Mesenchymal stem cell (in vitro differentiated cells and primary cell): ENCODE measurements around the gene SIMC1.
A peak's percentile ranks its signal among the peaks of the same experiment; 100 is the strongest.
"Not testable (repeated sequence)": the region's sequence is repeated elsewhere in the genome, so short reads cannot be mapped to it uniquely, and the experiment has no call there.

ENCODE experiments used
- DNase-seq: peaks from one replicate; pipeline ENCODE4 v3.0.0-alpha.2; 2013
- H2AFZ ChIP-seq: one replicate; pipeline ENCODE4 v1.6.1; 2013; ENCODE audit warnings: low read depth, mild to moderate bottlenecking, control low read depth, inconsistent platforms, low read length, moderate library complexity
- H2AK5ac ChIP-seq: 2 replicates; pipeline ENCODE4 v1.6.1; 2013; ENCODE audit warnings: low read length, moderate library complexity, mild to moderate bottlenecking, inconsistent platforms; ENCODE audit not compliant: severe bottlenecking
- H2BK120ac ChIP-seq: one replicate; pipeline ENCODE4 v1.6.1; 2013; ENCODE audit warnings: low read depth, mild to moderate bottlenecking, inconsistent platforms, low read length, moderate library complexity
- H2BK12ac ChIP-seq, 2 experiments: one replicate each; pipeline ENCODE4 v1.6.1; 2013; ENCODE audit warnings: inconsistent platforms in 2 of 2, low read length in 2 of 2, mild to moderate bottlenecking in 2 of 2, moderate library complexity in 2 of 2, control low read depth in 1 of 2
- H2BK15ac ChIP-seq: one replicate; pipeline ENCODE4 v1.6.1; 2013; ENCODE audit warnings: mild to moderate bottlenecking, low read depth, inconsistent platforms; ENCODE audit not compliant: poor library complexity, severe bottlenecking
- H2BK5ac ChIP-seq: 2 replicates; pipeline ENCODE4 v1.6.1; 2013; ENCODE audit warnings: low read depth, mild to moderate bottlenecking, low read length, control low read depth, inconsistent platforms; ENCODE audit not compliant: poor library complexity, severe bottlenecking
- H3K14ac ChIP-seq, 2 experiments: one replicate each; pipeline ENCODE4 v1.6.1; 2013; ENCODE audit warnings: inconsistent platforms in 2 of 2, low read length in 2 of 2, control low read depth in 1 of 2, mild to moderate bottlenecking in 1 of 2, moderate library complexity in 1 of 2
- H3K18ac ChIP-seq, 2 experiments: one replicate each; pipeline ENCODE4 v1.6.1; 2013; ENCODE audit warnings: inconsistent platforms in 2 of 2, low read length in 2 of 2, control low read depth in 1 of 2, low read depth in 1 of 2, mild to moderate bottlenecking in 1 of 2
- H3K23ac ChIP-seq, 2 experiments: one replicate each; pipeline ENCODE4 v1.6.1; 2013; ENCODE audit warnings: inconsistent platforms in 2 of 2, low read length in 2 of 2, mild to moderate bottlenecking in 2 of 2, moderate library complexity in 2 of 2, control low read depth in 1 of 2
- H3K27ac ChIP-seq: 2 replicates; pipeline ENCODE4 v1.5.1; 2013; ENCODE audit warnings: mild to moderate bottlenecking, moderate library complexity, low read length, control low read depth, inconsistent platforms; ENCODE audit not compliant: poor library complexity, severe bottlenecking
- H3K27me3 ChIP-seq, 2 experiments: 2 replicates each; pipeline versions ENCODE4 v1.6.1 to v1.7.0; 2013; ENCODE audit warnings: low read length in 2 of 2, mild to moderate bottlenecking in 2 of 2, moderate library complexity in 2 of 2, control low read depth in 1 of 2, inconsistent platforms in 1 of 2; ENCODE audit not compliant: control insufficient read depth in 1 of 2, insufficient read depth in 1 of 2
- H3K36me3 ChIP-seq, 2 experiments: 2 replicates each; pipeline versions ENCODE4 v1.6.1 to v1.7.0; 2013; ENCODE audit warnings: low read length in 2 of 2, control low read depth in 1 of 2, inconsistent platforms in 1 of 2, low read depth in 1 of 2, mild to moderate bottlenecking in 1 of 2; ENCODE audit not compliant: insufficient read depth in 2 of 2, control insufficient read depth in 1 of 2
- H3K4ac ChIP-seq, 2 experiments: one replicate each; pipeline ENCODE4 v1.6.1; 2013; ENCODE audit warnings: inconsistent platforms in 2 of 2, low read length in 2 of 2, mild to moderate bottlenecking in 2 of 2, moderate library complexity in 2 of 2, control low read depth in 1 of 2, low read depth in 1 of 2
- H3K4me1 ChIP-seq: 2 replicates; pipeline ENCODE4 v1.6.1; 2013; ENCODE audit warnings: low read depth, low read length, control low read depth; ENCODE audit not compliant: control insufficient read depth, insufficient read depth
- H3K4me2 ChIP-seq: 2 replicates; pipeline ENCODE4 v1.6.1; 2013; ENCODE audit warnings: low read length, mild to moderate bottlenecking, inconsistent platforms; ENCODE audit not compliant: poor library complexity, severe bottlenecking
- H3K4me3 ChIP-seq, 2 experiments: 2 replicates each; pipeline versions ENCODE4 v1.5.1 to v1.7.0; 2013; ENCODE audit warnings: low read length in 2 of 2, mild to moderate bottlenecking in 2 of 2, control low read depth in 1 of 2, low read depth in 1 of 2; ENCODE audit not compliant: insufficient read depth in 1 of 2
- H3K79me1 ChIP-seq: replicated peaks from 2 replicates; pipeline ENCODE4 v1.6.1; 2013; ENCODE audit warnings: mild to moderate bottlenecking, control low read depth, low read length, inconsistent platforms; ENCODE audit not compliant: poor library complexity, severe bottlenecking
- H3K9ac ChIP-seq: 2 replicates; pipeline ENCODE4 v1.7.0; 2013; ENCODE audit warnings: mild to moderate bottlenecking, low read length, moderate library complexity
- H3K9me3 ChIP-seq: 2 replicates; pipeline ENCODE4 v1.7.0; 2013; ENCODE audit warnings: mild to moderate bottlenecking, low read length; ENCODE audit not compliant: control insufficient read depth
- H4K8ac ChIP-seq: one replicate; pipeline ENCODE4 v1.6.1; 2013; ENCODE audit warnings: inconsistent platforms, mild to moderate bottlenecking, low read length, moderate library complexity
- H4K91ac ChIP-seq: one replicate; pipeline ENCODE4 v1.6.1; 2013; ENCODE audit warnings: mild to moderate bottlenecking, low read length, inconsistent platforms
- WGBS: methylation state at CpG from one replicate; pipeline ENCODE4 v1.1.7; 2013; ENCODE audit warnings: mixed read lengths; 5-methylcytosine and 5-hydroxymethylcytosine counted together

SIMC1 gene

DNA sequence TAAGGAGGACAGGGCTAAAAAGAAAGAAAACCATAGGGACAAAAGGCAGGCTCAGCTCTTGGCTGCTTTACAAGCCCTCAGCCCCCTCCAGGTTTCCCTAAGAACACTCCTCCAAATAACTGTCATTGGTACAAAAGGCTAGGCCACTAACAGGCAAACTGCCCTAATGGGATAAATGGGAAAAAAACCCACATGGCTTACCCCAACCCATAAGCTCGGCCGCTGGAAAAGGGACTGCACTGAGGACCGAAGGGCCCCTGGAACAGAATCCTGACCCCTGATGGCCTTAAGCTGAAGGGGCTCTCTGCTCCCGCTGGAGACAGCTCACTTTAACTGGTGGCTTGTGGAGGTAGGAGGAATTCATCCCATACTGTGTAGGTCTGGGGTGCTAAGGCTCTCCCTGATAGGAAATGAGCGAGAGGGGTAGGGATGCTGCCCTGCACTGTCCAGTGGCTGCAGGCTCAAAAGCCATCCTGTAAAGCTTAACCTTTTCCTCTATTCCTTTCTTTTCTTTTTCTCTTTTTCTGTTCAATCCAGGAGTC lies 21.0 kb upstream of the SIMC1 start:
- not testable (repeated sequence) for H3K14ac ChIP-seq, H2AFZ ChIP-seq, H3K9me3 ChIP-seq, H2BK120ac ChIP-seq, H4K8ac ChIP-seq, H3K4me3 ChIP-seq, H3K4me1 ChIP-seq, H3K23ac ChIP-seq, H3K4me2 ChIP-seq, H2BK15ac ChIP-seq, H4K91ac ChIP-seq, H3K79me1 ChIP-seq, H3K36me3 ChIP-seq, H3K27me3 ChIP-seq, H2AK5ac ChIP-seq, H2BK5ac ChIP-seq, H2BK12ac ChIP-seq, H3K9ac ChIP-seq, H3K18ac ChIP-seq, H3K27ac ChIP-seq, H3K4ac ChIP-seq
- 36% methylated on average over 3 of the region's 5 CpGs for WGBS
- peak; percentile 6 for DNase-seq

DNA sequence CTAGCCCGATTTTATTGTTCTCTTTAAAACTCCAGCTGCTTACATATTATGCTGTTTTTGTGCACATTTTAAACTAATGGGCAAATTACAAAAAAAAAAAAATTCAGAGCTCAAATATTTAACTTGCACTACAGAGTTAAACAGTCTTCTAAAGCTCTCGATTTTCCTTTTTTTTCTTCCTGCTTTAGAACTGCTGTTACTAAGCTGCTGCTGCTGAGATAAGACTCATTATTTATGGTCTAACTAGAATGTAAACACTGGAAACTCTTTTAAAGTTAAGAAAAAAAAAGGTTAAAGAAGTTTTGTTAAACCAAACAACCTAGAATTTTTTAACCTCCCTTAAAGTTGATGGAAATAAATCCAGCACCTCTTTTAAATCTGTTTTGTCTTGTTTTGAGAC lies 20.5 kb upstream of the SIMC1 start:
- H3K23ac ChIP-seq, H2BK120ac ChIP-seq, H3K27ac ChIP-seq, H3K36me3 ChIP-seq, H4K91ac ChIP-seq, H3K9me3 ChIP-seq, H2BK12ac ChIP-seq, H3K4me1 ChIP-seq, H3K14ac ChIP-seq, H2AK5ac ChIP-seq, H2BK15ac ChIP-seq, H3K4me2 ChIP-seq, H3K9ac ChIP-seq, H3K4ac ChIP-seq, H3K18ac ChIP-seq, H3K27me3 ChIP-seq, H3K4me3 ChIP-seq, H3K79me1 ChIP-seq, H2BK5ac ChIP-seq, H4K8ac ChIP-seq, H2AFZ ChIP-seq: not testable (repeated sequence)
- DNase-seq = peak; percentile 53
- 43% methylated on average over 1 of the region's 2 CpGs for WGBS

DNA sequence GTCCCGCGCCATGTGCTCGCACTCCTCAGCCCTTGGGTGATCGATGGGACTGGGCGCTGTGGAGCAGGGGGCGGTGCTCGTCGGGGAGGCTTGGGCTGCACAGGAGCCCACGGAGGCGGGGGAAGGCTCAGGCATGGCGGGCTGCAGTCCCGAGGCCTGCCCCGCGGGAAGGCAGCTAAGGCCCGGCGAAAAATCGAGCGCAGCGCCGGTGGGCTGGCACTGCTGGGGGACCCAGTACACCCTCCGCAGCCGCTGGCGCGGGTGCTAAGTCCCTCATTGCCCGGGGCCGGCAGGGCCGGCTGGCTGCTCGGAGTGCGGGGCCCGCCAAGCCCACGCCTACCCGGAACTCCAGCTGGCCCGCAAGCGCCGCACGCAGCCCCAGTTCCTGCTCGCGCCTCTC lies 16.2 kb upstream of the SIMC1 start:
- H3K4ac ChIP-seq, H2BK5ac ChIP-seq, H3K36me3 ChIP-seq, H3K23ac ChIP-seq, H3K4me3 ChIP-seq, H3K14ac ChIP-seq, H4K8ac ChIP-seq, H3K4me1 ChIP-seq, H2AFZ ChIP-seq, H2BK12ac ChIP-seq, H3K79me1 ChIP-seq, H3K9ac ChIP-seq, H2AK5ac ChIP-seq, H3K18ac ChIP-seq, H3K27ac ChIP-seq, H4K91ac ChIP-seq, H3K9me3 ChIP-seq, H3K4me2 ChIP-seq, H2BK120ac ChIP-seq, H2BK15ac ChIP-seq, DNase-seq, H3K27me3 ChIP-seq: not testable (repeated sequence)
- WGBS = 94% methylated on average over 15 of the region's 38 CpGs

DNA sequence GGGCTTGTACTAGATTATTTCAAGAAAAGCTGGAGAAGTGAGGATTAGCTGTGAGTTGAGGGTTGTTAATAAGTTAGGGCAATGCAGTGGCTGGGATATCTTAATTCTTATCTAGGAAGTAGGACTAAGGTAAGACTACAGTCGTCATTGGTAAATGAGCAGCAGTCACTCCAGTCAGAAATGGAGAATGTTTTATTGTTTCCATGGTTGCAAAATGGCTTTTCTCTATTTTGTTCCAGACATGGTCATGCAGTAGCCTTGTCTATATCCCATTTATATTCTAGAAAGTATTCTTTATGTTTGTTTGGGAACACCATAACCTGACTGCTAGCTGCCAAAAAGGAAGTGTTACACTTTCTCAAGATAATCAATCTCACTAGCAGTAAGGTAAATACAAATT lies 9.9 kb upstream of the SIMC1 start:
- WGBS = no CpG with 5 or more reads among the region's 1 CpG
- H3K4me3 ChIP-seq, H3K18ac ChIP-seq, H3K4ac ChIP-seq, H2AFZ ChIP-seq, H4K8ac ChIP-seq, H3K14ac ChIP-seq, H2BK15ac ChIP-seq, H2AK5ac ChIP-seq, H3K23ac ChIP-seq, H3K4me2 ChIP-seq, H2BK5ac ChIP-seq, H2BK12ac ChIP-seq, H3K79me1 ChIP-seq, H3K9ac ChIP-seq, H2BK120ac ChIP-seq, H3K27me3 ChIP-seq, H4K91ac ChIP-seq, H3K27ac ChIP-seq, H3K4me1 ChIP-seq, H3K36me3 ChIP-seq, DNase-seq, H3K9me3 ChIP-seq: not testable (repeated sequence)
